Neutrophil (primary cell): ENCODE data around the gene SPINK9.

Experiments used
- H3K27ac ChIP-seq: fragments of 200-600 bp; sonication (generic); 2 replicates; pipeline ENCODE4 v1.5.1; 2016; ENCODE audit warnings: mild to moderate bottlenecking, moderate library complexity
- H3K27me3 ChIP-seq: fragments of 200-600 bp; sonication (generic); 2 replicates; pipeline ENCODE4 v1.6.0; 2016; ENCODE audit warnings: mild to moderate bottlenecking
- H3K36me3 ChIP-seq: fragments of 200-600 bp; sonication (generic); 2 replicates; pipeline ENCODE4 v1.5.1; 2017
- H3K4me1 ChIP-seq, 2 experiments: fragments of 200-600 bp in 1 of 2; sonication (generic) in 1 of 2; 1 replicate in 1 of 2; 2 replicates in 1 of 2; pipeline versions ENCODE4 v1.5.1 to v1.6.1; 2013 to 2016; ENCODE audit warnings: low read depth in 1 of 2, low read length in 1 of 2, mild to moderate bottlenecking in 1 of 2, moderate library complexity in 1 of 2; ENCODE audit not compliant: control insufficient read depth in 1 of 2, insufficient read depth in 1 of 2
- H3K4me3 ChIP-seq, 2 experiments: fragments of 200-600 bp in 1 of 2; sonication (generic) in 1 of 2; 1 replicate in 1 of 2; 2 replicates in 1 of 2; pipeline ENCODE4 v1.5.1; 2013 to 2016; ENCODE audit warnings: low read depth in 1 of 2, low read length in 1 of 2, mild to moderate bottlenecking in 1 of 2, moderate library complexity in 1 of 2
- H3K9me3 ChIP-seq: fragments of 200-600 bp; sonication (generic); 2 replicates; pipeline ENCODE4 v1.5.1; 2016
- TF ChIP-seq, protein P1 (sequence below): fragments of 200-600 bp; sonication (generic); IDR thresholded peaks from 2 replicates; pipeline ENCODE4 v1.5.1; 2016; ENCODE audit warnings: antibody characterized with exemption

SPINK9 gene

DNA sequence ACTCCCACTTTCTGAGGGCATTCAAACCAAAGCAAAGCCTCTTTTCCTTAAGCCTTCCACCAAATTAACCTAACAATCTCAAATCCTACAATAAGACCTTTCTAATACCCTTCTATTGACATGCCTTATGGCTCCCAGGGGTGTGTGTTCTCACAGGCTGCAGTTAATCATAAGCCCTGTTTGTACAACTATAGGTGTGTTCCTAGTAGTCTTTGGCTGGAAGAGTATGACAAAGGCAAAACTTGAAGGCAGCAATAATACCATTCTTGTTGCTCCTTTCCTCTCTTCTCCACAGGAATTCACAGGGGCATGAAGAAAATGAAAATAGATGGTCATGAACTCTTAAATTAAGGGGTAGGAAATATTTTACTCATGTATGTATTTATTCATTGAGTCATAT is 37.5 kb downstream of the SPINK9 start:
- no peaks in the 10 kb centered on the region for H3K27me3 ChIP-seq
- no peak overlapping the region for H3K4me3 ChIP-seq
- no peak overlapping the region for H3K27ac ChIP-seq
- no peaks in the 10 kb centered on the region for H3K4me1 ChIP-seq
- no peaks in the 10 kb centered on the region for H3K9me3 ChIP-seq
- TF ChIP-seq, protein P1, sequence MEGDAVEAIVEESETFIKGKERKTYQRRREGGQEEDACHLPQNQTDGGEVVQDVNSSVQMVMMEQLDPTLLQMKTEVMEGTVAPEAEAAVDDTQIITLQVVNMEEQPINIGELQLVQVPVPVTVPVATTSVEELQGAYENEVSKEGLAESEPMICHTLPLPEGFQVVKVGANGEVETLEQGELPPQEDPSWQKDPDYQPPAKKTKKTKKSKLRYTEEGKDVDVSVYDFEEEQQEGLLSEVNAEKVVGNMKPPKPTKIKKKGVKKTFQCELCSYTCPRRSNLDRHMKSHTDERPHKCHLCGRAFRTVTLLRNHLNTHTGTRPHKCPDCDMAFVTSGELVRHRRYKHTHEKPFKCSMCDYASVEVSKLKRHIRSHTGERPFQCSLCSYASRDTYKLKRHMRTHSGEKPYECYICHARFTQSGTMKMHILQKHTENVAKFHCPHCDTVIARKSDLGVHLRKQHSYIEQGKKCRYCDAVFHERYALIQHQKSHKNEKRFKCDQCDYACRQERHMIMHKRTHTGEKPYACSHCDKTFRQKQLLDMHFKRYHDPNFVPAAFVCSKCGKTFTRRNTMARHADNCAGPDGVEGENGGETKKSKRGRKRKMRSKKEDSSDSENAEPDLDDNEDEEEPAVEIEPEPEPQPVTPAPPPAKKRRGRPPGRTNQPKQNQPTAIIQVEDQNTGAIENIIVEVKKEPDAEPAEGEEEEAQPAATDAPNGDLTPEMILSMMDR = no peak
- no peaks in the 10 kb centered on the region for H3K36me3 ChIP-seq

DNA sequence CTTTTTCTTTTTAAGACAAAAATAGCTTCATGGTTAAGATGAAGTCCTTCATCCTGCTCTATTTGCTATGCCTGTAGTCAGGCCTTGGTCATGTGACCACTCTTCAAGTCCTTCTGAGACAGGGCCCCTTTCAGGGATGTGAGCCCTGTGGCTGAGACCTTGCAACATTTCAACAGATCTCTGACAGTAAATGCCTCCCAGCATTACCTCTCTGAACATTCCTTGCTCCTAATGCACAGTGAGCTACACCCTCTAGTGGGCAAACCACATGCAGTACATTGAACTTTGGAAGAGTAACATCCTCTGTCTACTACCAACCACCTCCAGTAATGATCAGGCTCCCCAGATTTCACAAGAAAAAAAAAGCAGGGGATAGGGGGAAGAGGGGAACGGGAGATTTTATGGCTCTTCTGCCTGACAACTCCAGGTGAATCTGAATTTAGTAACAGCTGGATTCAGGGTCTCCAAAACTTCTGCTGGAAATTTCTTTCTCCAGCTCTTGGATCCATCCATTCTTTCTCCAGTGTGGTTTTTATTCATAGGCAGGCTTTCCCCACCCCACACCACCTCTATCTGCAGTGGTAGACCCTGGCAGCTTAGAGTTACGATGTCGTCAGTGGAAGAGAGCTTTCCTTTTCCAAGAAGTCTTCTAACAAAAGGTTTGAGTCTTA is 39.5 kb downstream of the SPINK9 start:
- TF ChIP-seq, protein P1 = peak; percentile 38

DNA sequence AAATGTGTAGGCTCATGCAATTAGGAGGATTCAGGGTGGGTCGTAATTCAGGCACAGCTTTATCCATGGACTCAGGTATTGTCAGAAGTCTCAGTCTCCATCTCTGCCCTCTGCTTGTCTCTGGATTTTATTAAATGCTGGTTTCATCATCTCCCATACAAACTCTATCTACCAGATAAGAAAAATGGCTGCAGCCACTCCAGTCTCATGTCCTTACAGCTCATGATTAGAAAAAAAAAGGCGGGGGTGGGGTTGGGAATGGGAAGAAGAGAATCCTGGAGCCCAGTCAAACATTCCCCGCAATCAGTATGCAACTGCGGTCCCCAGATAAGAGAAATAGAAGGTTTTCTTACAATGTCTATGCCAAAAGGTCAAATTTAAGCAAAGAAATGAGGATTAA is 40.8 kb downstream of the SPINK9 start:
- H3K36me3 ChIP-seq = no peaks in the 10 kb centered on the region
- H3K27ac ChIP-seq = no peak overlapping the region
- no peak overlapping the region for H3K4me3 ChIP-seq
- no peaks in the 10 kb centered on the region for H3K9me3 ChIP-seq
- H3K27me3 ChIP-seq = no peaks in the 10 kb centered on the region
- TF ChIP-seq, protein P1 = no peak
- H3K4me1 ChIP-seq = no peaks in the 10 kb centered on the region

More for the DNA sequence above, 39.5 kb downstream of the SPINK9 start:
- Histone ChIP-seq H3K36me3 (no peaks in the 10 kb centered on the region), H3K27me3 (no peaks in the 10 kb centered on the region), H3K9me3 (no peaks in the 10 kb centered on the region), H3K4me1 (no peaks in the 10 kb centered on the region), H3K27ac (no peak overlapping the region), H3K4me3 (no peak overlapping the region)

DNA sequence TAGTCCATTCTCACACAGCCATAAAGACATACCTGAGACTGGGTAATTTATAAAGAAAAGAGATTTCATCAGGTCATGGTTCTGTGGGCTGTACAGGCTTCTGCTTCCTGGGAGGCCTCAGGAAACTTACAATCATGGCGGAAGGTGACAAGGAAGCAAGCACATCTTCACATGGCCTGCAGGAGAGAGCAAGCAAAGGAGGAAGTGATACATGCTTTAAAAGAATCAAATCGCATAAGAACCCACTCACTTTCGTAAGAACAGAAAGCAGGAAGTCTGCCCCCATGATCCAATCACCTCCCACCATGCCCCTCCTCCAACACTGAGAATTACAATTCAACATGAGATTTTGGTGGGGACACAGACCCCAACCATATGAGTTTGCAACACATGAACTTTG is 43.3 kb downstream of the SPINK9 start:
- TF ChIP-seq, protein P1 = no peak
- H3K9me3 ChIP-seq = no peaks in the 10 kb centered on the region
- no peak overlapping the region for H3K27ac ChIP-seq
- H3K4me3 ChIP-seq = no peak overlapping the region
- H3K27me3 ChIP-seq = peaks cover 4% of the 10 kb centered on the region
- peaks cover 10 to 11% of the 10 kb centered on the region in 2 experiments for H3K4me1 ChIP-seq
- H3K36me3 ChIP-seq = no peaks in the 10 kb centered on the region

DNA sequence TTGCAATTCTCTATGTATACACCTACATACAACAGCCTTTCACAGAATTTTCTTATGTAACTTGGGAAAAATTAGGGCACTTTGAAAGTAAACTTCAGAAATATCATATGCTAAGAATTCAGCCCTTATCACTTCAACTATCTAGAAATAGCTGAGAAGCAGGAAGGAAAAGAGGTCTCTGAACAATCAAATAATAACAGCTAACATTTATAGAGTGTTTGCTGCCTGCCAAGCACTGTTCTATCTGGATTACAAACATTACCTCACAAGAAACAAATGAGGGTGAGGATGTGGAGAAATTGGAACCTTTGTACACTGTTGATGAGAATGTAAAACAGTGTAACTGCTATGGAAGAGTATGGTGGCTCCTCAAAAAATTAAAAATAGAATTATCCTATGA is 44.0 kb downstream of the SPINK9 start:
- H3K9me3 ChIP-seq = no peaks in the 10 kb centered on the region

More for the DNA sequence above, 44.0 kb downstream of the SPINK9 start:
- TF ChIP-seq, protein P1 = no peak
- Histone ChIP-seq H3K4me1 (peaks cover 11 to 13% of the 10 kb centered on the region in 2 experiments), H3K27me3 (peaks cover 4% of the 10 kb centered on the region), H3K27ac (no peak overlapping the region), H3K36me3 (no peaks in the 10 kb centered on the region), H3K4me3 (no peak overlapping the region)
